Effector memory CD8-positive, alpha-beta T cell (primary cell): ENCODE data around the gene COL19A1.

Experiments used
- ATAC-seq: fragments of 150-1000 bp; cut with Tn5 transposase; replicated peaks from 2 replicates; pipeline ENCODE4 v1.10.0; 2021; ENCODE audit warnings: mild to moderate bottlenecking, moderate library complexity
- DNase-seq, 3 experiments: peaks; one replicate each; pipeline ENCODE4 v3.0.0; 2021
- H3K27ac Mint-ChIP-seq, 2 donors: one replicate each; pipeline ENCODE4 v1.8.0; 2022; ENCODE audit warnings: mild to moderate bottlenecking in 2 of 2, mixed read lengths in 2 of 2, moderate library complexity in 2 of 2
- H3K27me3 Mint-ChIP-seq, 2 donors: one replicate each; pipeline ENCODE4 v1.8.0; 2022; ENCODE audit warnings: mixed read lengths in 2 of 2
- H3K36me3 Mint-ChIP-seq: one replicate; pipeline ENCODE4 v1.8.0; 2022; ENCODE audit warnings: mild to moderate bottlenecking, moderate library complexity, mixed read lengths; ENCODE audit not compliant: insufficient read depth
- H3K4me1 Mint-ChIP-seq, 2 donors: one replicate each; pipeline ENCODE4 v1.8.0; 2022; ENCODE audit warnings: low read depth in 2 of 2, mixed read lengths in 2 of 2
- H3K4me3 Mint-ChIP-seq, 2 donors: one replicate each; pipeline ENCODE4 v1.8.0; 2022; ENCODE audit warnings: mild to moderate bottlenecking in 2 of 2, mixed read lengths in 2 of 2, moderate library complexity in 2 of 2
- H3K9me3 Mint-ChIP-seq, 2 donors: one replicate each; pipeline ENCODE4 v1.8.0; 2022; ENCODE audit warnings: mixed read lengths in 2 of 2

COL19A1 gene

GRCh38 chr6:70082830-70083229 is 216.5 kb downstream of the COL19A1 start:
- Mint-ChIP-seq H3K27me3 (no peaks in the 10 kb centered on the region), H3K9me3 (peaks cover 0 to 4% of the 10 kb centered on the region in 2 donors), H3K27ac (no peak overlapping the region), H3K36me3 (no peaks in the 10 kb centered on the region), H3K4me1 (no peaks in the 10 kb centered on the region), H3K4me3 (no peak overlapping the region)
- no peak for DNase-seq
- ATAC-seq, result no peak

DNA sequence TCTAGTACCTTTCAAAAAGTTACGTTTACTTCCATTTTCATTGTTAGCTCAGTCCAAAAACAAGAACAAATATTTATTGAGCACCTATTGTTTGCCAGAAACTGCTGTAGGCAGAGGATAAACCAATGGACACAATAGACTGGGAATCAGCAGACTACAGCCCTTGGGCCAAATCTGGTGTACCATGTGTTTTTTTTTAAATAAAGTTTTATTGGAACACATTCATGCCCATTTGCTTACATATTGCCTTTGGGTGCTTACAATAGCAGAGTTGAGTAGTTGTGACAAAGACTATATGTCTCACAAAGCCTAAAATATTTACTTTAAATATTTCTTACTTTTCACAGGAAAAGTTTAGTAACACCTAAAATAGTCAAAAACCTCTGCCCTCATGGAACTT is 220.4 kb downstream of the COL19A1 start:
- ATAC-seq, result no peak
- Mint-ChIP-seq H3K27me3 (no peaks in the 10 kb centered on the region), H3K4me3 (no peak overlapping the region), H3K36me3 (no peaks in the 10 kb centered on the region), H3K4me1 (no peaks in the 10 kb centered on the region), H3K27ac (no peak overlapping the region), H3K9me3 (peaks cover 0 to 4% of the 10 kb centered on the region in 2 donors)
- DNase-seq, result no peak

GRCh38 chr6:70094156-70094555 is 227.8 kb downstream of the COL19A1 start:
- ATAC-seq (no peak), DNase-seq (no peak)
- no peak overlapping the region for H3K27ac Mint-ChIP-seq
- no peaks in the 10 kb centered on the region for H3K36me3 Mint-ChIP-seq
- H3K4me1 Mint-ChIP-seq, result no peaks in the 10 kb centered on the region
- H3K9me3 Mint-ChIP-seq, result no peaks in the 10 kb centered on the region
- no peaks in the 10 kb centered on the region for H3K27me3 Mint-ChIP-seq
- no peak overlapping the region for H3K4me3 Mint-ChIP-seq

DNA sequence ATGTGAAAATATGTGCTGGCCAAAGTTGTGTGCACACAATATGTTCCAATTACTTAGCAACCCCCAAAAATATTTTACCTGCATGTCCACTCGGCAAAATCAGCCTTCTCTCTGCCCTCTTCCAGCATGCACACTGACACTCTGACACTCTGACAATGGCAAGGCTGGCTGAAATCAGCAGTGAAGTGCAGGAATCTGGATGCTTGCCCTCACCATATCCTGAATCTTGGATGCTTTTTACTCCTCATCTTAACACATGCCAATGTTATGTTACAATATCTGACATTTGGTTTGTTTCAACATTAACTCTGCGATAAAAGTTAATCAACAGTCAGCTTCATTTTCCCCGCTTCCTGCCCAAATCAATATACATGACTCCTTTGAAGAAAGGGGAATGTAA is 233.4 kb downstream of the COL19A1 start:
- ATAC-seq (no peak), DNase-seq (no peak)
- no peaks in the 10 kb centered on the region for H3K9me3 Mint-ChIP-seq
- H3K27ac Mint-ChIP-seq, result no peak overlapping the region
- no peaks in the 10 kb centered on the region for H3K27me3 Mint-ChIP-seq
- no peak overlapping the region for H3K4me3 Mint-ChIP-seq
- H3K4me1 Mint-ChIP-seq, result no peaks in the 10 kb centered on the region
- H3K36me3 Mint-ChIP-seq, result no peaks in the 10 kb centered on the region

DNA sequence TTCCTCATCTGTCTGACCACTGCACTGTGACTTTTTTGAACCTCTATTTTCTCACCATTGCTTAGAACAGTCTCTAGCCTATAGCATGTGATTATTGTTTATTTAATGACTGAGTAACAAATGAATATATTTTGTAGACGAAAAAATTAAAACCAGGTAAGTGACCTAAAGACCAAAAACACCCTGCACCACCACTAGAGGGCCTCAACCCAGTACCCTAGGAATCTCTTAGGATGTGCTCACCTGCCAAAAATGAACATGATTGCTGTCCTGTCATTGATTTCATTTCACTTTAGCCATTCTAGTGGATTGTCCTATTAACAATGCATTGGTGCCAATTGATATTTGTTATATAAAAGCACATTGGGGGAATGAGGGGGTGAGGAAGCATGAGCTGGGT is 237.4 kb downstream of the COL19A1 start:
- H3K4me1 Mint-ChIP-seq, result no peaks in the 10 kb centered on the region
- ATAC-seq (no peak), DNase-seq (no peak)
- no peak overlapping the region for H3K27ac Mint-ChIP-seq
- no peaks in the 10 kb centered on the region for H3K36me3 Mint-ChIP-seq
- H3K9me3 Mint-ChIP-seq, result no peaks in the 10 kb centered on the region
- no peak overlapping the region for H3K4me3 Mint-ChIP-seq
- no peaks in the 10 kb centered on the region for H3K27me3 Mint-ChIP-seq

- ATAC-seq, result no peak
- H3K27me3 Mint-ChIP-seq, result no peaks in the 10 kb centered on the region
- H3K36me3 Mint-ChIP-seq, result no peaks in the 10 kb centered on the region
- no peaks in the 10 kb centered on the region for H3K4me1 Mint-ChIP-seq
- no peaks in the 10 kb centered on the region for H3K9me3 Mint-ChIP-seq
- no peak overlapping the region for H3K27ac Mint-ChIP-seq
- H3K4me3 Mint-ChIP-seq, result no peak overlapping the region
- DNase-seq, result peak in 1 of 3 experiments; percentile 1
These were observed 241.7 kb downstream of the COL19A1 start for GRCh38 chr6:70107852-70108629.

GRCh38 chr6:70110126-70111022 is 244.0 kb downstream of the COL19A1 start:
- Mint-ChIP-seq H3K27me3 (no peaks in the 10 kb centered on the region), H3K9me3 (no peaks in the 10 kb centered on the region), H3K36me3 (no peaks in the 10 kb centered on the region), H3K4me1 (no peaks in the 10 kb centered on the region), H3K27ac (no peak overlapping the region), H3K4me3 (no peak overlapping the region)
- DNase-seq (no peak), ATAC-seq (no peak)

- H3K36me3 Mint-ChIP-seq, result no peaks in the 10 kb centered on the region
- no peak overlapping the region for H3K27ac Mint-ChIP-seq
- DNase-seq (no peak), ATAC-seq (no peak)
- no peaks in the 10 kb centered on the region for H3K27me3 Mint-ChIP-seq
- no peaks in the 10 kb centered on the region for H3K4me1 Mint-ChIP-seq
- no peaks in the 10 kb centered on the region for H3K9me3 Mint-ChIP-seq
- H3K4me3 Mint-ChIP-seq, result no peak overlapping the region
These were observed 245.4 kb downstream of the COL19A1 start for GRCh38 chr6:70111737-70112136.

- no peaks in the 10 kb centered on the region for H3K9me3 Mint-ChIP-seq
- H3K4me1 Mint-ChIP-seq, result no peaks in the 10 kb centered on the region
- H3K27ac Mint-ChIP-seq, result no peak overlapping the region
- no peaks in the 10 kb centered on the region for H3K27me3 Mint-ChIP-seq
- DNase-seq (no peak), ATAC-seq (no peak)
- no peaks in the 10 kb centered on the region for H3K36me3 Mint-ChIP-seq
- no peak overlapping the region for H3K4me3 Mint-ChIP-seq
These were observed 246.4 kb downstream of the COL19A1 start for GRCh38 chr6:70112716-70113115.

GRCh38 chr6:70113171-70113570 is 246.8 kb downstream of the COL19A1 start:
- Mint-ChIP-seq H3K4me3 (no peak overlapping the region), H3K36me3 (no peaks in the 10 kb centered on the region), H3K27me3 (no peaks in the 10 kb centered on the region), H3K27ac (no peak overlapping the region), H3K4me1 (no peaks in the 10 kb centered on the region), H3K9me3 (no peaks in the 10 kb centered on the region)
- ATAC-seq (no peak), DNase-seq (no peak)

DNA sequence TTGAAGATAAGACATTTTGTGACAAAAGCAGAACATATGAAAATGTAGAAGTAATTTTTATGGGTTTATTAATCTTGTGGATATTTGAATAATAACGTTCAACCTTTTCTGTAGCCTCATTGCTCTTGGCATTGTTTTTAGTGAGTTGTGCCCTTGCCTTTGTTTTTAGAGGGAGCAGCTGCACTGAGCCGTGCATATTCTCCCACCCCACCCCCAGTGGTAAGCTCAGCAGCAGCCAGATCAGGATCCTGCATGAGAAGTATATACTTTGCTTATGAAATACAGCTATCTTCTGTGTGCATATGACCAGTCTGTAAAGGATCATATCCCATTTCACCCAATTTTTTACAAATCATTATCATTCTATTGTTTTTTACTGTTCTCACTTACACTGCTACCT is 252.3 kb downstream of the COL19A1 start:
- H3K27me3 Mint-ChIP-seq, result no peaks in the 10 kb centered on the region
- DNase-seq, result no peak
- no peaks in the 10 kb centered on the region for H3K36me3 Mint-ChIP-seq
- no peak for ATAC-seq
- no peaks in the 10 kb centered on the region for H3K9me3 Mint-ChIP-seq
- no peak overlapping the region for H3K27ac Mint-ChIP-seq
- H3K4me3 Mint-ChIP-seq, result no peak overlapping the region
- no peaks in the 10 kb centered on the region for H3K4me1 Mint-ChIP-seq

- no peak for DNase-seq
- no peak overlapping the region for H3K4me3 Mint-ChIP-seq
- no peak for ATAC-seq
- H3K4me1 Mint-ChIP-seq, result no peaks in the 10 kb centered on the region
- no peaks in the 10 kb centered on the region for H3K36me3 Mint-ChIP-seq
- H3K27ac Mint-ChIP-seq, result no peak overlapping the region
- no peaks in the 10 kb centered on the region for H3K27me3 Mint-ChIP-seq
- H3K9me3 Mint-ChIP-seq, result no peaks in the 10 kb centered on the region
These were observed 253.0 kb downstream of the COL19A1 start for GRCh38 chr6:70119218-70119835.

GRCh38 chr6:70124443-70124842 is 258.1 kb downstream of the COL19A1 start:
- Mint-ChIP-seq H3K9me3 (no peaks in the 10 kb centered on the region), H3K27me3 (no peaks in the 10 kb centered on the region), H3K4me1 (no peaks in the 10 kb centered on the region), H3K36me3 (peaks cover 2% of the 10 kb centered on the region), H3K27ac (no peak overlapping the region), H3K4me3 (no peak overlapping the region)
- no peak for DNase-seq
- no peak for ATAC-seq
